ENCODE measurements around the gene PMM1.
A peak's percentile ranks its signal among the peaks of the same experiment; 100 is the strongest.
"Not testable (repeated sequence)": the region's sequence is repeated elsewhere in the genome, so short reads cannot be mapped to it uniquely, and the experiment has no call there.

Gene PMM1

GRCh38 chr22:41596776-41597634 lies 7.4 kb upstream of the PMM1 start:
- DNase-seq = peak; percentile 14

- no peak for DNase-seq
Observed at GRCh38 chr22:41595703-41596102, 6.1 kb upstream of the PMM1 start.

GRCh38 chr22:41593336-41593960 lies 3.8 kb upstream of the PMM1 start:
- not testable (repeated sequence) for DNase-seq

- no peak for DNase-seq
Observed at GRCh38 chr22:41587347-41587723, 2.3 kb downstream of the PMM1 start.

- DNase-seq = no peak
Observed at GRCh38 chr22:41585898-41586297, 3.7 kb downstream of the PMM1 start.

GRCh38 chr22:41584881-41585280 lies 4.8 kb downstream of the PMM1 start:
- no peak for DNase-seq

GRCh38 chr22:41582694-41583093 lies 6.9 kb downstream of the PMM1 start:
- DNase-seq = no peak

GRCh38 chr22:41579997-41580355 lies 9.7 kb downstream of the PMM1 start:
- no peak for DNase-seq

- DNase-seq = no peak
Observed at GRCh38 chr22:41579297-41579996, 10.2 kb downstream of the PMM1 start.

GRCh38 chr22:41578818-41579217 lies 10.8 kb downstream of the PMM1 start:
- no peak for DNase-seq

GRCh38 chr22:41578114-41578513 lies 11.5 kb downstream of the PMM1 start:
- no peak for DNase-seq

GRCh38 chr22:41576877-41577276 lies 12.8 kb downstream of the PMM1 start:
- peak; percentile 6 for DNase-seq

GRCh38 chr22:41575533-41575932 lies 14.1 kb downstream of the PMM1 start:
- DNase-seq = no peak

- DNase-seq = no peak
Observed at GRCh38 chr22:41574847-41575381, 14.7 kb downstream of the PMM1 start.

GRCh38 chr22:41573677-41574076 lies 16.0 kb downstream of the PMM1 start:
- no peak for DNase-seq

GRCh38 chr22:41572305-41572704 lies 17.3 kb downstream of the PMM1 start:
- DNase-seq = not testable (repeated sequence)

GRCh38 chr22:41571786-41572185 lies 17.9 kb downstream of the PMM1 start:
- DNase-seq = no peak

GRCh38 chr22:41570221-41570620 lies 19.4 kb downstream of the PMM1 start:
- DNase-seq = no peak

GRCh38 chr22:41568811-41569210 lies 20.8 kb downstream of the PMM1 start:
- DNase-seq = no peak

GRCh38 chr22:41567512-41567768 lies 22.2 kb downstream of the PMM1 start:
- DNase-seq = no peak

- DNase-seq = no peak
Observed at GRCh38 chr22:41565403-41566054, 24.1 kb downstream of the PMM1 start.

- DNase-seq = no peak
Observed at GRCh38 chr22:41564563-41564962, 25.1 kb downstream of the PMM1 start.

- no peak for DNase-seq
Observed at GRCh38 chr22:41563051-41563711, 26.5 kb downstream of the PMM1 start.

Measured in CD4-positive, alpha-beta T cell treated with Interleukin-4 for 4 hours (primary cell).